ENCODE measurements around the gene PARD3B. TPM values are rescaled to one million over a fixed set of nuclear protein-coding genes. Genes with fewer than 3 reads are reported as not detected.

The PARD3B gene
- total and polyA plus RNA-seq, 2 of the 8 experiments (the other 6 are each of a cell fraction or from before 2014, with no cell fraction given), result 1.2 to 5.7 TPM

DNA sequence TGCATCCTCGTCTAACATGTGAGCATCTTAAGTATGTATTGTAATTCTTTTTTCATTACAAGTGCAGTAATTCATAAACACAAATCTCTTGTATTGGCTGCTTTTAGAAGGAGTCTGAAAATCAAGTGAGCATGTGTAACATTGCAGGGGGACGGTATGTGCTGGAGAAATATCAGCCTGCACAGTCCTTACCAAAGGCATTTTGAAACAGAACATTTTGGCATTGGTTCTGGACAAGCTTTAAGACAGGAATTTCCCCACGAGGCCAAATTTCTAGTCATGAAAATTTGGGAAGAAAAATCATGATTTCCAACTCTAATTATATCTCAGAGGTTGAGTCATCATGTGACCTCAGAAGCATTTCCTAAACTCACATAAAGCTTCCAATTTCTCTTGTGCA lies 1112.3 kb downstream of the PARD3B start:
- H3K9ac ChIP-seq (replicated peaks in 1 of 4; ENCODE audit: extremely low read depth in 1 of 4, low read depth in 3 of 4, low read length in 3 of 4), result no peak overlapping the region
- H2BK5ac ChIP-seq (ENCODE audit: low read depth, low read length), result no peak overlapping the region
- no peaks in the 10 kb centered on the region for H3K79me2 ChIP-seq (ENCODE audit: control insufficient read depth in 1 of 2, insufficient read depth in 2 of 2, low read length in 2 of 2)
- TF ChIP-seq HDAC2 (IDR thresholded peaks at IDR 0.05; ENCODE audit: borderline replicate concordance in 1 of 2, low read depth in 2 of 2, low read length in 2 of 2) (no peak), TBP (IDR thresholded peaks at IDR 0.05; ENCODE audit: low read depth, low read length) (no peak), MAFK (IDR thresholded peaks at IDR 0.05; ENCODE audit: low read depth, low read length) (no peak), POLR2AphosphoS5 (IDR thresholded peaks at IDR 0.05; ENCODE audit: low read depth, low read length) (no peak), FOSL1 (IDR thresholded peaks at IDR 0.05; ENCODE audit: insufficient read depth, low read depth, low read length) (no peak)
- TF ChIP-seq, protein P1, sequence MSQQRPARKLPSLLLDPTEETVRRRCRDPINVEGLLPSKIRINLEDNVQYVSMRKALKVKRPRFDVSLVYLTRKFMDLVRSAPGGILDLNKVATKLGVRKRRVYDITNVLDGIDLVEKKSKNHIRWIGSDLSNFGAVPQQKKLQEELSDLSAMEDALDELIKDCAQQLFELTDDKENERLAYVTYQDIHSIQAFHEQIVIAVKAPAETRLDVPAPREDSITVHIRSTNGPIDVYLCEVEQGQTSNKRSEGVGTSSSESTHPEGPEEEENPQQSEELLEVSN (IDR thresholded peaks at IDR 0.05), result no peak
- no peak overlapping the region for H3K4ac ChIP-seq (replicated peaks; ENCODE audit: insufficient read length, low read depth, low read length)
- ChIA-PET CTCF (ENCODE audit: partially characterized antibody) (no interaction called here), POLR2A (ENCODE audit: partially characterized antibody) (no interaction called here)
- H4K91ac ChIP-seq (replicated peaks; ENCODE audit: insufficient read length, low read length), result no peak overlapping the region
- no peaks in the 10 kb centered on the region for H3K23me2 ChIP-seq (ENCODE audit: low read depth, low read length)
- no peak for FAIRE-seq
- no peak overlapping the region for H3K27ac ChIP-seq (ENCODE audit: low read depth, low read length)
- H4K8ac ChIP-seq (ENCODE audit: extremely low read depth, insufficient read depth, low read length), result no peak overlapping the region
- peaks cover 0 to 4% (median 0%) of the 10 kb centered on the region in 4 experiments; a peak in 2 of 7 replicates for H3K4me1 ChIP-seq (replicated peaks in 1 of 4; ENCODE audit: control insufficient read depth in 3 of 4, insufficient read depth in 4 of 4, low read length in 3 of 4)
- no peaks in the 10 kb centered on the region for H4K20me1 ChIP-seq (replicated peaks in 1 of 2; ENCODE audit: control insufficient read depth in 1 of 2, insufficient read depth in 2 of 2, low read length in 2 of 2)
- no peak overlapping the region for H2BK20ac ChIP-seq (ENCODE audit: low read length)
- no peaks in the 10 kb centered on the region for H3K79me1 ChIP-seq (ENCODE audit: low read depth, low read length)
- H4K5ac ChIP-seq (ENCODE audit: insufficient read length, low read depth, low read length), result no peak overlapping the region
- H3K9me3 ChIP-seq (ENCODE audit: insufficient read depth in 2 of 2, low read depth in 1 of 2, low read length in 1 of 2), result no peaks in the 10 kb centered on the region
- H3K27me3 ChIP-seq (replicated peaks in 1 of 4; ENCODE audit: control insufficient read depth in 3 of 4, extremely low read depth in 1 of 4, insufficient read depth in 3 of 4, low read length in 3 of 4), result peaks cover 0 to 1% (median 0%) of the 10 kb centered on the region in 4 experiments; a peak in 2 of 7 replicates
- H3K4me2 ChIP-seq (ENCODE audit: insufficient read depth in 1 of 2, low read depth in 2 of 2, low read length in 2 of 2), result no peak overlapping the region
- H3K14ac ChIP-seq (ENCODE audit: insufficient read length), result no peak overlapping the region
- H3K4me3 ChIP-seq (ENCODE audit: extremely low read depth in 1 of 4, insufficient read depth in 2 of 4, low read depth in 3 of 4, low read length in 4 of 4), result no peak overlapping the region
- H2BK15ac ChIP-seq (ENCODE audit: low read length), result no peak overlapping the region
- 86% methylated on average over 3 of the region's 3 CpGs; no CpG with 5 or more reads in 1 of the 2 experiments for WGBS, 2 experiments (ENCODE audit: extremely low coverage in 1 of 2, insufficient coverage in 1 of 2, insufficient read length in 1 of 2, insufficient replicate concordance in 2 of 2, low coverage in 1 of 2, low lambda C conversion rate in 2 of 2, missing lambda C conversion rate in 1 of 2)
- H2AK5ac ChIP-seq (ENCODE audit: low read depth, low read length), result no peak overlapping the region
- DNase-seq (ENCODE audit: low read depth in 1 of 2, low spot score in 2 of 2), result no peak
- H3K18ac ChIP-seq (ENCODE audit: extremely low read depth, low read length), result no peak overlapping the region
- no peak overlapping the region for H2AFZ ChIP-seq (ENCODE audit: low read length)
- no peaks in the 10 kb centered on the region; a peak in 1 of 8 replicates for H3K36me3 ChIP-seq (ENCODE audit: control insufficient read depth in 2 of 4, insufficient read depth in 4 of 4, low read length in 3 of 4)
- no peak overlapping the region for H2BK12ac ChIP-seq (ENCODE audit: low read depth, low read length)
- no peak overlapping the region for H3K56ac ChIP-seq (replicated peaks; ENCODE audit: insufficient read length, low read depth, low read length)
- H2BK120ac ChIP-seq (replicated peaks; ENCODE audit: low read depth, low read length), result no peak overlapping the region
- H3K23ac ChIP-seq (ENCODE audit: insufficient read length), result no peak overlapping the region

Data from H1 (cell line).